D341Med (cell line): ENCODE data around the gene MIEF1.

Experiments used
- DNase-seq: peaks from one replicate; pipeline ENCODE4 v3.0.0; 2012; ENCODE audit warnings: low spot score

The MIEF1 gene

GRCh38 chr22:39529487-39529851 is 27.4 kb downstream of the MIEF1 start:
- DNase-seq: no peak

- no peak for DNase-seq
Measured at GRCh38 chr22:39530116-39530515, 28.0 kb downstream of the MIEF1 start.

- no peak for DNase-seq
Measured at GRCh38 chr22:39530692-39531331, 28.7 kb downstream of the MIEF1 start.

- peak; percentile 92 for DNase-seq
Measured at GRCh38 chr22:39532215-39533073, 30.4 kb downstream of the MIEF1 start, which contains the start of gene RPS19BP1. Gene RPS19BP1, minus strand, starts transcription at chr22:39532748. Its CDS starts 10 bp downstream, at chr22:39532738.

- DNase-seq: no peak
Measured at GRCh38 chr22:39534092-39534506, 32.0 kb downstream of the MIEF1 start.

GRCh38 chr22:39534591-39535356 is 32.7 kb downstream of the MIEF1 start:
- DNase-seq: peak; percentile 91

GRCh38 chr22:39535357-39535725 is 33.3 kb downstream of the MIEF1 start:
- no peak for DNase-seq

- no peak for DNase-seq
Measured at GRCh38 chr22:39535831-39536449, 33.9 kb downstream of the MIEF1 start.

GRCh38 chr22:39536711-39537110 is 34.6 kb downstream of the MIEF1 start:
- no peak for DNase-seq

- DNase-seq: no peak
Measured at GRCh38 chr22:39537975-39538374, 35.9 kb downstream of the MIEF1 start.

- DNase-seq: peak; percentile 82
Measured at GRCh38 chr22:39543095-39543494, 41.0 kb downstream of the MIEF1 start.

- no peak for DNase-seq
Measured at GRCh38 chr22:39545386-39546365, 43.6 kb downstream of the MIEF1 start.

GRCh38 chr22:39546889-39547586 is 44.9 kb downstream of the MIEF1 start:
- DNase-seq: no peak

- DNase-seq: no peak
Measured at GRCh38 chr22:39547587-39547947, 45.5 kb downstream of the MIEF1 start.

GRCh38 chr22:39553429-39553828 is 51.3 kb downstream of the MIEF1 start:
- DNase-seq: no peak

- no peak for DNase-seq
Measured at GRCh38 chr22:39554151-39554550, 52.1 kb downstream of the MIEF1 start.

- peak; percentile 82 for DNase-seq
Measured at GRCh38 chr22:39556970-39557841, 55.1 kb downstream of the MIEF1 start.

GRCh38 chr22:39558254-39558727 is 56.2 kb downstream of the MIEF1 start:
- no peak for DNase-seq

GRCh38 chr22:39558950-39559349 is 56.9 kb downstream of the MIEF1 start:
- DNase-seq: no peak
